Naive thymus-derived CD4-positive, alpha-beta T cell (primary cell): ENCODE results near the gene THOC7. TPM values are rescaled to one million over a fixed set of nuclear protein-coding genes. Genes with fewer than 3 reads are reported as not detected.

Source experiments
- ATAC-seq: fragments of 150-1000 bp; cut with Tn5 transposase; 2 replicates; pipeline ENCODE4 v1.10.0; 2021; ENCODE audit warnings: mild to moderate bottlenecking, moderate library complexity
- CTCF ChIA-PET: fragments of 350-600 bp; sonication (Branson Sonifier 250); formaldehyde crosslinking; loops from one replicate; lab custom pipeline; 2021; ENCODE audit warnings: antibody characterized with exemption; lab: Charles Lee
- POLR2A ChIA-PET: fragments of 350-600 bp; sonication (Branson Sonifier 250); formaldehyde crosslinking; loops from one replicate; lab custom pipeline; 2021; ENCODE audit warnings: antibody characterized with exemption, inconsistent platforms; lab: Charles Lee
- DNase-seq, 9 donors: peaks; one replicate each; pipeline versions ENCODE4 v3.0.0 to v3.0.0-alpha.2; 2020 to 2022; ENCODE audit warnings: mixed read lengths in 1 of 9
- H3K27ac ChIP-seq: one replicate; pipeline ENCODE4 v1.7.0; 2013; ENCODE audit warnings: mild to moderate bottlenecking, low read depth, low read length, moderate library complexity
- H3K27me3 ChIP-seq, 2 donors: one replicate each; pipeline ENCODE4 v1.7.0; 2013; ENCODE audit warnings: low read length in 2 of 2, mild to moderate bottlenecking in 2 of 2, moderate library complexity in 2 of 2; ENCODE audit not compliant: control insufficient read depth in 2 of 2, insufficient read depth in 2 of 2
- H3K36me3 ChIP-seq, 3 experiments: 1 replicate in 2 of 3; 2 replicates in 1 of 3; pipeline ENCODE4 v1.7.0; 2013; ENCODE audit warnings: low read length in 3 of 3, mild to moderate bottlenecking in 3 of 3, moderate library complexity in 1 of 3; ENCODE audit not compliant: insufficient read depth in 3 of 3, control insufficient read depth in 2 of 3
- H3K4me1 ChIP-seq, 2 donors: one replicate each; pipeline ENCODE4 v1.7.0; 2013; ENCODE audit warnings: low read length in 2 of 2, mild to moderate bottlenecking in 2 of 2, moderate library complexity in 1 of 2; ENCODE audit not compliant: control insufficient read depth in 2 of 2, insufficient read depth in 2 of 2
- H3K4me3 ChIP-seq: 2 replicates; pipeline ENCODE4 v1.7.0; 2013; ENCODE audit warnings: mild to moderate bottlenecking, low read length
- H3K9me3 ChIP-seq, 3 experiments: 1 replicate in 2 of 3; 2 replicates in 1 of 3; pipeline ENCODE4 v1.7.0; 2013; ENCODE audit warnings: low read length in 3 of 3; ENCODE audit not compliant: control insufficient read depth in 2 of 3
- H3K27ac Mint-ChIP-seq, 9 donors: one replicate each; pipeline ENCODE4 v1.8.0; 2020 to 2022; ENCODE audit warnings: mixed read lengths in 9 of 9, mild to moderate bottlenecking in 8 of 9, moderate library complexity in 5 of 9, inconsistent platforms in 2 of 9
- H3K27me3 Mint-ChIP-seq, 5 donors: one replicate each; pipeline ENCODE4 v1.8.0; 2021 to 2022; ENCODE audit warnings: mixed read lengths in 5 of 5, mild to moderate bottlenecking in 1 of 5
- H3K36me3 Mint-ChIP-seq, 5 donors: one replicate each; pipeline ENCODE4 v1.8.0; 2020 to 2022; ENCODE audit warnings: mixed read lengths in 5 of 5, mild to moderate bottlenecking in 3 of 5, inconsistent platforms in 1 of 5
- H3K4me1 Mint-ChIP-seq, 7 donors: one replicate each; pipeline ENCODE4 v1.8.0; 2020 to 2022; ENCODE audit warnings: mixed read lengths in 7 of 7, mild to moderate bottlenecking in 3 of 7, inconsistent platforms in 1 of 7
- H3K4me3 Mint-ChIP-seq, 10 donors: one replicate each; pipeline ENCODE4 v1.8.0; 2020 to 2022; ENCODE audit warnings: mild to moderate bottlenecking in 10 of 10, mixed read lengths in 10 of 10, moderate library complexity in 6 of 10, inconsistent platforms in 2 of 10
- H3K9me3 Mint-ChIP-seq, 11 donors: one replicate each; pipeline ENCODE4 v1.8.0; 2020 to 2022; ENCODE audit warnings: mixed read lengths in 11 of 11, mild to moderate bottlenecking in 4 of 11, inconsistent platforms in 1 of 11, moderate library complexity in 1 of 11
- intact Hi-C, 2 donors: fragments of 100-400 bp; cut with micrococcal nuclease; formaldehyde crosslinking; loops; one replicate each; pipeline ENCODE4 v1.15.1; 2023
- polyA plus RNA-seq, 2 donors: library from polyadenylated mRNA; unstranded; fragments of 300-500 nt; fragmentation: Illumina TruSeq; gene quantifications; one replicate each; pipeline ENCODE4 v1.2.3, GENCODE V29; 2021
- total RNA-seq, 6 experiments: library from RNA in 5 of 6; stranded (reverse) in 5 of 6; gene quantifications; 1 replicate in 5 of 6; 2 replicates in 1 of 6; pipeline ENCODE4 v1.2.3 and lab custom pipeline; 2021 to 2026

The THOC7 gene
- total and polyA plus RNA-seq, 7 experiments from 2014 or later, result 24.6 to 113 (median 41.6) TPM

- Histone ChIP-seq H3K9me3 (no peaks in the 10 kb centered on the region), H3K4me1 (no peaks in the 10 kb centered on the region), H3K27me3 (no peaks in the 10 kb centered on the region), H3K27ac (no peak overlapping the region), H3K4me3 (no peak overlapping the region), H3K36me3 (no peaks in the 10 kb centered on the region)
- CTCF ChIA-PET, result no interaction called here
- no peak overlapping the region for H3K4me3 Mint-ChIP-seq
- intact Hi-C loops, result no loop called here
- POLR2A ChIA-PET, result no interaction called here
- ATAC-seq (no peak), DNase-seq (no peak)
- no peak overlapping the region for H3K27ac Mint-ChIP-seq
- H3K27me3 Mint-ChIP-seq, result peaks cover 0 to 8% (median 0%) of the 10 kb centered on the region in 5 donors
- no peaks in the 10 kb centered on the region for H3K36me3 Mint-ChIP-seq
- H3K4me1 Mint-ChIP-seq, result no peaks in the 10 kb centered on the region
- H3K9me3 Mint-ChIP-seq, result no peaks in the 10 kb centered on the region
Observed at GRCh38 chr3:63798544-63798943, 65.1 kb downstream of the THOC7 start.

DNA sequence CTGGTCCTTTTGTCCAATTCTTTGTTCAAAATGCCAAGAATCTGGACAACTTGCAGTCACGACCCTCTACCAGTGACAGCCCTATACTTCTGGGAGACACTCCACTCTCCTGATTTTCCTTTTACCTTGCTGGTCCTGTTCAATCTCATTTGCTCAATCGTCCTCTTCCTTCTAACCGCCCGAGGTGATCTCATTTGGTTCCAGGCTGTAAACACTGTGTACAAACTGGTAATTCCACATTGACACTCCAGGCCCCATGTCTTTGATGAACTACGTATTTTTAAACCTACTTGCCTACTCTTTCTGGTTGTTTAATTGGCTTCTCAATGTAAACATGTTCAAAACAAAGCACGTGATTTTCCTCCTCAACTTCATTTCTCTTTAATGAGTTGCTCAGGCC, 68.2 kb downstream of the THOC7 start:
- no peak overlapping the region for H3K4me3 Mint-ChIP-seq
- peaks cover 0 to 8% (median 0%) of the 10 kb centered on the region in 5 donors for H3K27me3 Mint-ChIP-seq
- H3K4me1 ChIP-seq, result no peaks in the 10 kb centered on the region
- no peak overlapping the region for H3K27ac ChIP-seq
- no peaks in the 10 kb centered on the region for H3K36me3 Mint-ChIP-seq
- ATAC-seq, result no peak
- no peaks in the 10 kb centered on the region for H3K9me3 ChIP-seq
- ChIA-PET CTCF (no interaction called here), POLR2A (no interaction called here)
- H3K36me3 ChIP-seq, result no peaks in the 10 kb centered on the region
- DNase-seq, result no peak
- H3K4me3 ChIP-seq, result no peak overlapping the region
- H3K27me3 ChIP-seq, result no peaks in the 10 kb centered on the region
- H3K9me3 Mint-ChIP-seq, result no peaks in the 10 kb centered on the region
- intact Hi-C loops, result no loop called here
- no peaks in the 10 kb centered on the region for H3K4me1 Mint-ChIP-seq
- H3K27ac Mint-ChIP-seq, result no peak overlapping the region

DNA sequence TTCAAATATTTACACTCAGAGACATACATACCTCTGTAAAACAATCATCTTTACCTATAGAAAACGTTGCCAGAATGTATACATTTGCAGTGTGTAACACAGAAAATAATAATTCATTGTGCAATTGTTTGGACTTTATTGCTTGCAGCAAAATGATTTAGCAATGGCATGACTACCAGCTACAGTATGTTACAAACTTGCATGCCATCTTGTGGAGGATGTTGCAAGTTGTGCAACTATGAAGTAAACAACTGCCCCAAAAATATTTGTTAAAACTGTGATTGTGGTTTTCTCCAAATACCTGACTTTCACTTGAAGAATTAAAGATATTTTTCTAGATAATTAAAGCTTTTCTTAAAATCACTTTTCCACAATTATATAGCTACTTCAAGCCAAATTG, 71.6 kb downstream of the THOC7 start:
- ChIA-PET POLR2A (no interaction called here), CTCF (no interaction called here)
- no peak overlapping the region for H3K4me3 Mint-ChIP-seq
- ATAC-seq (no peak), DNase-seq (no peak)
- no peaks in the 10 kb centered on the region for H3K4me1 Mint-ChIP-seq
- Histone ChIP-seq H3K4me1 (no peaks in the 10 kb centered on the region), H3K36me3 (no peaks in the 10 kb centered on the region), H3K9me3 (no peaks in the 10 kb centered on the region), H3K27ac (no peak overlapping the region), H3K27me3 (no peaks in the 10 kb centered on the region), H3K4me3 (no peak overlapping the region)
- H3K27ac Mint-ChIP-seq, result no peak overlapping the region
- H3K36me3 Mint-ChIP-seq, result no peaks in the 10 kb centered on the region
- intact Hi-C loops, result no loop called here
- peaks cover 0 to 6% (median 0%) of the 10 kb centered on the region in 5 donors for H3K27me3 Mint-ChIP-seq
- no peaks in the 10 kb centered on the region for H3K9me3 Mint-ChIP-seq

Other genes with a start within 250 kb of the THOC7 start
- gene SNTN, start 211.1 kb downstream of the THOC7 start, total RNA-seq, result not detected
- not detected for gene SNTN, start 211.1 kb downstream of the THOC7 start, polyA plus RNA-seq
- not detected for gene C3orf49, start 44.5 kb downstream of the THOC7 start, total RNA-seq
- not detected for gene C3orf49, start 44.5 kb downstream of the THOC7 start, polyA plus RNA-seq
- 100 to 1,000 TPM in 4 of 5 experiments, 10 to 100 TPM in 1; 72.2 to 204 (median 160) TPM for gene ATXN7, start 62 bp upstream of the THOC7 start, total RNA-seq
- gene ATXN7, start 62 bp upstream of the THOC7 start, polyA plus RNA-seq, result 10 to 100 TPM; 29.8 to 31.6 TPM
- gene SCAANT1, start 48.6 kb upstream of the THOC7 start, total RNA-seq, result not detected
- not detected for gene SCAANT1, start 48.6 kb upstream of the THOC7 start, polyA plus RNA-seq
- 100 to 1,000 TPM in 1 of 5 experiments, 10 to 100 TPM in 4; 63.4 to 103 (median 84.1) TPM for gene PSMD6, start 159.7 kb upstream of the THOC7 start, total RNA-seq
- 100 to 1,000 TPM; 119 to 134 TPM for gene PSMD6, start 159.7 kb upstream of the THOC7 start, polyA plus RNA-seq